GM12878 (cell line): ENCODE data around the gene RPGR. TPM values are rescaled to one million over a fixed set of nuclear protein-coding genes. Genes with fewer than 3 reads are reported as not detected.

Source experiments
- ATF2 ChIP-seq: IDR thresholded peaks from 2 replicates; pipeline ENCODE4 v1.6.1; 2012; ENCODE audit warnings: low read length, inconsistent platforms
- CHD4 ChIP-seq: fragments of 200-600 bp; sonication (generic); IDR thresholded peaks from 2 replicates; pipeline ENCODE4 v1.6.1; 2016; ENCODE audit warnings: mild to moderate bottlenecking
- CREB1 ChIP-seq: IDR thresholded peaks from 2 replicates; pipeline ENCODE4 v1.6.1; 2012; ENCODE audit warnings: low read depth, mild to moderate bottlenecking, inconsistent platforms
- CTCF ChIP-seq, 3 experiments: IDR thresholded peaks in 2 of 3; conservative IDR thresholded peaks in 1 of 3; 2 replicates each; pipeline ENCODE4 v1.5.1; 2011; ENCODE audit warnings: low read depth in 3 of 3, low read length in 3 of 3, mild to moderate bottlenecking in 3 of 3, control low read depth in 2 of 3, moderate library complexity in 2 of 3, inconsistent platforms in 1 of 3, mixed read lengths in 1 of 3; ENCODE audit not compliant: control insufficient read depth in 2 of 3, insufficient read depth in 1 of 3; ENCODE audit errors: extremely low read depth in 1 of 3
- E2F4 ChIP-seq: IDR thresholded peaks from 2 replicates; pipeline ENCODE4 v1.6.1; 2012; ENCODE audit warnings: low read depth, low read length, improper control_type of control experiment
- JUNB ChIP-seq: IDR thresholded peaks from 2 replicates; pipeline ENCODE4 v1.6.1; 2016; ENCODE audit warnings: antibody characterized with exemption, mild to moderate bottlenecking
- MTA3 ChIP-seq: IDR thresholded peaks from 2 replicates; pipeline ENCODE4 v1.6.1; 2012; ENCODE audit warnings: low read length, inconsistent platforms, borderline replicate concordance
- RAD21 ChIP-seq: IDR thresholded peaks from 2 replicates; pipeline ENCODE4 v1.6.1; 2011; ENCODE audit warnings: mild to moderate bottlenecking, low read depth, low read length, moderate library complexity; ENCODE audit not compliant: insufficient read depth
- TAF1 ChIP-seq: IDR thresholded peaks from 2 replicates; pipeline ENCODE4 v1.6.1; 2011; ENCODE audit warnings: mild to moderate bottlenecking, low read depth, low read length, borderline replicate concordance
- ZBTB11 ChIP-seq: fragments of 450-650 bp; formaldehyde crosslinking; IDR thresholded peaks from 2 replicates; pipeline ENCODE4 v1.5.0; 2022; ENCODE audit warnings: mild to moderate bottlenecking, missing genetic modification characterization
- ZBTB33 ChIP-seq: fragments of 450-650 bp; IDR thresholded peaks from 2 replicates; pipeline ENCODE4 v1.6.1; 2017; ENCODE audit warnings: mild to moderate bottlenecking
- ZBTB40 ChIP-seq: fragments of 450-650 bp; IDR thresholded peaks from 2 replicates; pipeline ENCODE4 v1.6.1; 2016; ENCODE audit warnings: mild to moderate bottlenecking, moderate library complexity, borderline replicate concordance
- ZNF207 ChIP-seq: fragments of 450-650 bp; IDR thresholded peaks from 2 replicates; pipeline ENCODE4 v1.6.1; 2014; ENCODE audit warnings: antibody characterized with exemption, mild to moderate bottlenecking, borderline replicate concordance
- ZNF217 ChIP-seq: fragments of 450-650 bp; IDR thresholded peaks from 2 replicates; pipeline ENCODE4 v1.6.1; 2017; ENCODE audit warnings: antibody characterized with exemption, mild to moderate bottlenecking
- ZNF24 ChIP-seq: fragments of 450-650 bp; IDR thresholded peaks from 2 replicates; pipeline ENCODE4 v1.6.1; 2017; ENCODE audit warnings: antibody characterized with exemption, mild to moderate bottlenecking
- ZNF622 ChIP-seq: fragments of 450-650 bp; IDR thresholded peaks from 2 replicates; pipeline ENCODE4 v1.6.1; 2017; ENCODE audit warnings: mild to moderate bottlenecking, inconsistent platforms
- ZSCAN29 ChIP-seq: fragments of 450-650 bp; IDR thresholded peaks from 2 replicates; pipeline ENCODE4 v1.6.1; 2017; ENCODE audit warnings: mild to moderate bottlenecking, moderate library complexity
- polyA plus RNA-seq, 11 experiments: library from polyadenylated mRNA; depleted of rRNA in 4 of 11; unstranded in 6 of 11; stranded (reverse) in 5 of 11; fragments of >200 nt; fragmentation: Nextera tagmentation in 4 of 11; fragmentation: Illumina TruSeq in 1 of 11; extraction: Ambion mirVana in 4 of 11; extraction: Trizol in 1 of 11; gene quantifications; 1 replicate in 1 of 11; 2 replicates in 10 of 11; pipeline versions ENCODE4 v1.2.1 to v1.2.3, GENCODE V29; 2011 to 2016; ENCODE audit warnings: inconsistent platforms in 2 of 11, missing spikeins in 2 of 11, low read depth in 1 of 11
- total RNA-seq, 4 experiments: library from RNA; depleted of rRNA in 3 of 4; stranded (reverse); fragments of >200 nt in 3 of 4; fragmentation: Illumina TruSeq in 1 of 4; extraction: Trizol in 1 of 4; gene quantifications; 2 replicates each; pipeline versions ENCODE4 v1.2.1 to v1.2.3, GENCODE V29; 2013 to 2021

The RPGR gene
- total and polyA plus RNA-seq, 10 of the 15 experiments (the other 5 are each of a cell fraction or from before 2014, with no cell fraction given), result 5.5 to 13.4 (median 7.6) TPM

- no peak for TF ChIP-seq ZSCAN29
- no peak for TF ChIP-seq E2F4
- no peak for TF ChIP-seq ZNF207
- TF ChIP-seq CREB1, result no peak
- no peak for TF ChIP-seq ZNF217
- no peak for TF ChIP-seq MTA3
- TF ChIP-seq ZBTB11 (CRISPR knock-in tag), result no peak
- no peak for TF ChIP-seq ZBTB40
- no peak for TF ChIP-seq JUNB
- TF ChIP-seq ZBTB33, result no peak
- TF ChIP-seq CHD4, result no peak
- TF ChIP-seq CTCF (IDR thresholded peaks at IDR 0.05 in 2 of 3, conservative IDR thresholded peaks at IDR 0.05 in 1 of 3; ENCODE audit: control insufficient read depth in 2 of 3, extremely low read depth in 1 of 3, insufficient read depth in 1 of 3, low read depth in 3 of 3, low read length in 3 of 3), result peak; percentile 50 to 68 (median 51)
- peak; percentile 65 for TF ChIP-seq RAD21
- TF ChIP-seq ZNF622, result no peak
- TF ChIP-seq ATF2, result no peak
- no peak for TF ChIP-seq ZNF24
- no peak for TF ChIP-seq TAF1
Observed at GRCh38 chrX:38260231-38260630, 67.1 kb downstream of the RPGR start (continued).
